ENCODE measurements around the gene KLHL4. TPM values are rescaled to one million over a fixed set of nuclear protein-coding genes. Genes with fewer than 3 reads are reported as not detected.
A peak's percentile ranks its signal among the peaks of the same experiment; 100 is the strongest.

KLHL4 gene
- total and polyA plus RNA-seq, 9 of the 15 experiments (the other 6 are each of a cell fraction or from before 2014, with no cell fraction given) = 0.04 to 0.16 (median 0.06) TPM; not detected in 1

DNA sequence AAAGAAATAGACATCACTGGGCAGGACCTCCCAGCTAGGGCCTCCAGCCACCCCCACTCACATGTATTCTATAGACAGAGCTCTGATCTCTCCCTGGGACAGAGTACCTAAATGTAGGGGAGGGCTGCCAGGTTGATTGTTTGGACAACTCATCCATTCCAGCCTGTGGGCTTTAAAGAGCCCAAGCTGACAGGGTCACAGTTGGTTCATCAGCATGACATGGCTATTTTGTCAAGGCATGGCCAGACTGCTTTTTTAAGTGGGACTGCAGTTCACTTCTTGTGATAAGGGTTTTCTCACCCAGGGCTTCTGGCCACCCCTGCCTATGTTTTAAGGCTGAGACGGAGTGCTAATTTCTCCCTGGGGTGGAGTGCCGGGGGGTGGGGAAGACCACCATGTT lies 63.3 kb downstream of the KLHL4 start:
- H3K27ac ChIP-seq (ENCODE audit: extremely low read depth, low read depth, low read length) = peak overlapping the region; percentile 72; the same call in 2 of the 3 replicates
- no peak overlapping the region for H3K4me3 ChIP-seq
- in situ Hi-C loops (cut with MboI) = loop anchor here (10.0 kb wide), 1 partner anchor 84 kb away; no protein-coding TSS in a partner anchor
- FAIRE-seq (peak; percentile 93), ATAC-seq (peak; percentile 92), DNase-seq (ENCODE audit: extremely low read depth in 1 of 4, low spot score in 3 of 4) (peak in 3 of 4 experiments; percentile 4 to 79 (median 26))
- ChIA-PET POLR2A (interaction anchor here (0.6 to 1.1 kb wide), 3 partner anchors 87 to 1655 kb away, joined by 3 to 4 read pairs (median 4); no protein-coding TSS in a partner anchor), CTCF (ENCODE audit: low intra/inter-chr PET ratio) (no interaction called here)
- no peaks in the 10 kb centered on the region for H3K27me3 ChIP-seq (ENCODE audit: control insufficient read depth in 2 of 2, insufficient read depth in 2 of 2, low read length in 2 of 2)
- intact Hi-C loops (cut with micrococcal nuclease) = no loop called here
- H3K9me3 ChIP-seq (replicated peaks; ENCODE audit: control insufficient read depth, insufficient read depth, low read depth, low read length) = no peaks in the 10 kb centered on the region
- H3K4me2 ChIP-seq (ENCODE audit: insufficient read depth, low read length) = peak overlapping the region; percentile 37
- no peaks in the 10 kb centered on the region for H4K20me1 ChIP-seq (replicated peaks; ENCODE audit: control insufficient read depth, insufficient read depth, low read length)
- peak overlapping the region in 1 of 2 experiments; percentile 22; a peak in 2 of 4 replicates for H3K9ac ChIP-seq (ENCODE audit: insufficient read depth in 1 of 2, low read depth in 2 of 2, low read length in 2 of 2)
- WGBS (ENCODE audit: insufficient coverage, low coverage, missing lambda C conversion rate) = no CpG with 5 or more reads among the region's 2 CpGs
- no peaks in the 10 kb centered on the region for H3K36me3 ChIP-seq (ENCODE audit: control insufficient read depth, insufficient read depth, low read length)
- no peaks in the 10 kb centered on the region for H3K9me1 ChIP-seq (ENCODE audit: control insufficient read depth, insufficient read depth, low read length)
- H3K79me2 ChIP-seq (ENCODE audit: control insufficient read depth, insufficient read depth, low read length) = peaks cover 43% of the 10 kb centered on the region
- H2AFZ ChIP-seq (ENCODE audit: low read depth, low read length) = no peak overlapping the region
- H3K4me1 ChIP-seq (replicated peaks in 1 of 2; ENCODE audit: control insufficient read depth in 2 of 2, insufficient read depth in 2 of 2, low read length in 2 of 2) = peaks cover 0 to 3% of the 10 kb centered on the region in 2 experiments; a peak in 2 of 5 replicates
- no TSS peak for BruUV-seq (replicated peaks)
- TF ChIP-seq, protein P1, sequence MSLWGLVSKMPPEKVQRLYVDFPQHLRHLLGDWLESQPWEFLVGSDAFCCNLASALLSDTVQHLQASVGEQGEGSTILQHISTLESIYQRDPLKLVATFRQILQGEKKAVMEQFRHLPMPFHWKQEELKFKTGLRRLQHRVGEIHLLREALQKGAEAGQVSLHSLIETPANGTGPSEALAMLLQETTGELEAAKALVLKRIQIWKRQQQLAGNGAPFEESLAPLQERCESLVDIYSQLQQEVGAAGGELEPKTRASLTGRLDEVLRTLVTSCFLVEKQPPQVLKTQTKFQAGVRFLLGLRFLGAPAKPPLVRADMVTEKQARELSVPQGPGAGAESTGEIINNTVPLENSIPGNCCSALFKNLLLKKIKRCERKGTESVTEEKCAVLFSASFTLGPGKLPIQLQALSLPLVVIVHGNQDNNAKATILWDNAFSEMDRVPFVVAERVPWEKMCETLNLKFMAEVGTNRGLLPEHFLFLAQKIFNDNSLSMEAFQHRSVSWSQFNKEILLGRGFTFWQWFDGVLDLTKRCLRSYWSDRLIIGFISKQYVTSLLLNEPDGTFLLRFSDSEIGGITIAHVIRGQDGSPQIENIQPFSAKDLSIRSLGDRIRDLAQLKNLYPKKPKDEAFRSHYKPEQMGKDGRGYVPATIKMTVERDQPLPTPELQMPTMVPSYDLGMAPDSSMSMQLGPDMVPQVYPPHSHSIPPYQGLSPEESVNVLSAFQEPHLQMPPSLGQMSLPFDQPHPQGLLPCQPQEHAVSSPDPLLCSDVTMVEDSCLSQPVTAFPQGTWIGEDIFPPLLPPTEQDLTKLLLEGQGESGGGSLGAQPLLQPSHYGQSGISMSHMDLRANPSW (CRISPR knock-in tag; IDR thresholded peaks at IDR 0.05) = no peak
- 0 out of 2 replicates have a peak, but pooled peaks have one; percentile 21 for TF ChIP-seq EP400 (IDR thresholded peaks at IDR 0.05)
- no peak for TF ChIP-seq PTRF (tag; IDR thresholded peaks at IDR 0.05)
- TF ChIP-seq, protein P2, sequence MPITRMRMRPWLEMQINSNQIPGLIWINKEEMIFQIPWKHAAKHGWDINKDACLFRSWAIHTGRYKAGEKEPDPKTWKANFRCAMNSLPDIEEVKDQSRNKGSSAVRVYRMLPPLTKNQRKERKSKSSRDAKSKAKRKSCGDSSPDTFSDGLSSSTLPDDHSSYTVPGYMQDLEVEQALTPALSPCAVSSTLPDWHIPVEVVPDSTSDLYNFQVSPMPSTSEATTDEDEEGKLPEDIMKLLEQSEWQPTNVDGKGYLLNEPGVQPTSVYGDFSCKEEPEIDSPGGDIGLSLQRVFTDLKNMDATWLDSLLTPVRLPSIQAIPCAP (CRISPR knock-in tag; IDR thresholded peaks at IDR 0.05; ENCODE audit: borderline replicate concordance) = no peak
- TF ChIP-seq, protein P3, sequence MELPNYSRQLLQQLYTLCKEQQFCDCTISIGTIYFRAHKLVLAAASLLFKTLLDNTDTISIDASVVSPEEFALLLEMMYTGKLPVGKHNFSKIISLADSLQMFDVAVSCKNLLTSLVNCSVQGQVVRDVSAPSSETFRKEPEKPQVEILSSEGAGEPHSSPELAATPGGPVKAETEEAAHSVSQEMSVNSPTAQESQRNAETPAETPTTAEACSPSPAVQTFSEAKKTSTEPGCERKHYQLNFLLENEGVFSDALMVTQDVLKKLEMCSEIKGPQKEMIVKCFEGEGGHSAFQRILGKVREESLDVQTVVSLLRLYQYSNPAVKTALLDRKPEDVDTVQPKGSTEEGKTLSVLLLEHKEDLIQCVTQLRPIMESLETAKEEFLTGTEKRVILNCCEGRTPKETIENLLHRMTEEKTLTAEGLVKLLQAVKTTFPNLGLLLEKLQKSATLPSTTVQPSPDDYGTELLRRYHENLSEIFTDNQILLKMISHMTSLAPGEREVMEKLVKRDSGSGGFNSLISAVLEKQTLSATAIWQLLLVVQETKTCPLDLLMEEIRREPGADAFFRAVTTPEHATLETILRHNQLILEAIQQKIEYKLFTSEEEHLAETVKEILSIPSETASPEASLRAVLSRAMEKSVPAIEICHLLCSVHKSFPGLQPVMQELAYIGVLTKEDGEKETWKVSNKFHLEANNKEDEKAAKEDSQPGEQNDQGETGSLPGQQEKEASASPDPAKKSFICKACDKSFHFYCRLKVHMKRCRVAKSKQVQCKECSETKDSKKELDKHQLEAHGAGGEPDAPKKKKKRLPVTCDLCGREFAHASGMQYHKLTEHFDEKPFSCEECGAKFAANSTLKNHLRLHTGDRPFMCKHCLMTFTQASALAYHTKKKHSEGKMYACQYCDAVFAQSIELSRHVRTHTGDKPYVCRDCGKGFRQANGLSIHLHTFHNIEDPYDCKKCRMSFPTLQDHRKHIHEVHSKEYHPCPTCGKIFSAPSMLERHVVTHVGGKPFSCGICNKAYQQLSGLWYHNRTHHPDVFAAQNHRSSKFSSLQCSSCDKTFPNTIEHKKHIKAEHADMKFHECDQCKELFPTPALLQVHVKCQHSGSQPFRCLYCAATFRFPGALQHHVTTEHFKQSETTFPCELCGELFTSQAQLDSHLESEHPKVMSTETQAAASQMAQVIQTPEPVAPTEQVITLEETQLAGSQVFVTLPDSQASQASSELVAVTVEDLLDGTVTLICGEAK (IDR thresholded peaks at IDR 0.05) = no peak
- TF ChIP-seq, protein P3 (CRISPR knock-in tag; IDR thresholded peaks at IDR 0.05) = no peak

Data from K562 (cell line).